HepG2 (cell line): ENCODE measurements around the gene OSER1. TPM values are rescaled to one million over a fixed set of nuclear protein-coding genes. Genes with fewer than 3 reads are reported as not detected.

Source experiments
- ATAC-seq: fragments of 200-7000 bp; cut with Tn5 transposase; 3 replicates; pipeline ENCODE4 v1.9.1; 2020; ENCODE audit warnings: mild to moderate bottlenecking, moderate library complexity
- BruUV-seq: library from RNA; stranded (reverse); fragments of 400-500 nt; replicated peaks from 2 replicates; lab custom pipeline; 2021; lab: Mats Ljungman, UMichigan
- CTCF ChIA-PET: fragments of 300-600 bp; formaldehyde crosslinking; extraction: SDS; loops from one replicate; lab custom pipeline; 2021; ENCODE audit warnings: low total read pairs, inconsistent platforms, low intra/inter-chr PET ratio; lab: Yijun Ruan, JAX
- POLR2A ChIA-PET: fragments of 350-600 bp; sonication (Branson Sonifier 250); formaldehyde crosslinking; loops from one replicate; lab custom pipeline; 2020; ENCODE audit warnings: antibody characterized with exemption, inconsistent platforms; lab: Yijun Ruan, JAX
- DNase-seq: peaks from one replicate; pipeline ENCODE4 v3.0.0-alpha.2; 2015; ENCODE audit warnings: low spot score
- FAIRE-seq: peaks from 3 replicates; lab custom pipeline; 2011; peaks lifted over from hg19 to GRCh38; lab: Jason Lieb, UNC
- H2AFZ ChIP-seq: one replicate; pipeline ENCODE4 v1.6.1; 2011; ENCODE audit warnings: low read length, inconsistent platforms
- H3K27ac ChIP-seq: fragments of 300-600 bp; 3 replicates; pipeline ENCODE4 v1.8.0; 2011; ENCODE audit warnings: mixed run types, mild to moderate bottlenecking, mixed read lengths, low read length, inconsistent platforms; ENCODE audit not compliant: insufficient read depth; ENCODE audit errors: extremely low read length
- H3K27me3 ChIP-seq, 2 experiments: fragments of 200-600 bp in 1 of 2; 2 replicates in 1 of 2; 3 replicates in 1 of 2; pipeline versions ENCODE4 v1.6.0 to v1.8.0; 2011; ENCODE audit warnings: low read length in 2 of 2, mild to moderate bottlenecking in 2 of 2, moderate library complexity in 2 of 2, inconsistent platforms in 1 of 2; ENCODE audit not compliant: insufficient read depth in 2 of 2, control insufficient read depth in 1 of 2
- H3K36me3 ChIP-seq, 2 experiments: fragments of 200-600 bp in 1 of 2; replicated peaks in 1 of 2; 2 replicates in 1 of 2; 3 replicates in 1 of 2; pipeline versions ENCODE4 v1.5.1 to v1.8.0; 2011; ENCODE audit warnings: low read length in 2 of 2, inconsistent platforms in 1 of 2; ENCODE audit not compliant: insufficient read depth in 2 of 2, control insufficient read depth in 1 of 2
- H3K4me1 ChIP-seq: 2 replicates; pipeline ENCODE4 v1.5.1; 2012; ENCODE audit warnings: low read length, inconsistent platforms; ENCODE audit not compliant: insufficient read depth
- H3K4me2 ChIP-seq: 2 replicates; pipeline ENCODE4 v1.6.0; 2011; ENCODE audit warnings: low read depth, low read length, inconsistent platforms
- H3K4me3 ChIP-seq, 3 experiments: fragments of 200-600 bp in 1 of 3; sonication (generic), shearing (Covaris generic) in 1 of 3; replicated peaks in 1 of 3; 2 replicates each; pipeline ENCODE4 v1.5.1; 2011 to 2016; ENCODE audit warnings: low read length in 3 of 3, inconsistent platforms in 2 of 3, low read depth in 2 of 3, mild to moderate bottlenecking in 2 of 3, control low read depth in 1 of 3, mixed read lengths in 1 of 3; ENCODE audit not compliant: insufficient read depth in 1 of 3
- H3K79me2 ChIP-seq: one replicate; pipeline ENCODE4 v1.6.1; 2011; ENCODE audit warnings: low read length, inconsistent platforms; ENCODE audit not compliant: insufficient read depth
- H3K9ac ChIP-seq: 2 replicates; pipeline ENCODE4 v1.6.0; 2011; ENCODE audit warnings: mild to moderate bottlenecking, low read depth, low read length, inconsistent platforms; ENCODE audit not compliant: insufficient read depth
- H3K9me3 ChIP-seq: 2 replicates; pipeline ENCODE4 v1.5.1; 2012; ENCODE audit warnings: mild to moderate bottlenecking, low read length
- H4K20me1 ChIP-seq: 2 replicates; pipeline ENCODE4 v1.6.0; 2011; ENCODE audit warnings: inconsistent platforms, mild to moderate bottlenecking, low read length, moderate library complexity; ENCODE audit not compliant: insufficient read depth
- ARHGAP35 ChIP-seq: sonication (generic); formaldehyde crosslinking; IDR thresholded peaks from 2 replicates; pipeline ENCODE4 v1.9.0; 2022; ENCODE audit warnings: mild to moderate bottlenecking, inconsistent platforms, moderate library complexity, missing genetic modification reagents, borderline replicate concordance
- MAZ ChIP-seq, 2 experiments: sonication (generic) in 1 of 2; formaldehyde crosslinking in 1 of 2; IDR thresholded peaks; 2 replicates each; pipeline versions ENCODE4 v1.5.0 to v1.6.1; 2012 to 2020; ENCODE audit warnings: low read depth in 2 of 2, mild to moderate bottlenecking in 2 of 2, borderline replicate concordance in 1 of 2, improper control_type of control experiment in 1 of 2, low read length in 1 of 2, missing genetic modification reagents in 1 of 2, moderate library complexity in 1 of 2
- ZBTB40 ChIP-seq, 2 experiments: fragments of 450-650 bp in 1 of 2; sonication (generic) in 1 of 2; formaldehyde crosslinking in 1 of 2; IDR thresholded peaks; 2 replicates each; pipeline versions ENCODE4 v1.6.1 to v1.8.0; 2016 to 2022; ENCODE audit warnings: antibody characterized with exemption in 1 of 2, mild to moderate bottlenecking in 1 of 2, missing genetic modification reagents in 1 of 2
- WGBS: methylation state at CpG from one replicate; pipeline ENCODE4 v1.1.6; 2017; ENCODE audit warnings: low lambda C conversion rate; 5-methylcytosine and 5-hydroxymethylcytosine counted together
- in situ Hi-C: cut with HindIII; loops from 2 replicates; pipeline ENCODE4 v1.10.0; 2017; ENCODE audit warnings: low pct_unique_long_range_greater_than_20kb; ENCODE audit not compliant: extremely low pct_ligation_motif_present
- intact Hi-C: fragments of 100-400 bp; cut with micrococcal nuclease; formaldehyde crosslinking; loops from one replicate; pipeline ENCODE4 v1.10.0; 2022; ENCODE audit not compliant: unreplicated experiment
- polyA plus RNA-seq, 8 experiments: library from polyadenylated mRNA; depleted of rRNA in 3 of 8; stranded (reverse) in 7 of 8; unstranded in 1 of 8; fragments of >200 nt; fragmentation: Illumina TruSeq in 4 of 8; extraction: Trizol in 4 of 8; gene quantifications; 2 replicates each; pipeline versions ENCODE4 v1.2.1 to v1.2.3, GENCODE V29; 2011 to 2016; ENCODE audit warnings: low read depth in 4 of 8, missing spikeins in 1 of 8, mixed read lengths in 1 of 8; ENCODE audit not compliant: insufficient read depth in 1 of 8
- total RNA-seq, 5 experiments: library from RNA; depleted of rRNA; stranded (reverse); fragments of >200 nt; fragmentation: Illumina TruSeq; extraction: Trizol; gene quantifications; 2 replicates each; pipeline ENCODE4 v1.2.3, GENCODE V29; 2016; ENCODE audit warnings: low read depth in 1 of 5

OSER1 gene
- total and polyA plus RNA-seq, 2 of the 13 experiments (the other 11 are each of a cell fraction or from before 2014, with no cell fraction given), result 71.2 to 71.5 TPM

DNA sequence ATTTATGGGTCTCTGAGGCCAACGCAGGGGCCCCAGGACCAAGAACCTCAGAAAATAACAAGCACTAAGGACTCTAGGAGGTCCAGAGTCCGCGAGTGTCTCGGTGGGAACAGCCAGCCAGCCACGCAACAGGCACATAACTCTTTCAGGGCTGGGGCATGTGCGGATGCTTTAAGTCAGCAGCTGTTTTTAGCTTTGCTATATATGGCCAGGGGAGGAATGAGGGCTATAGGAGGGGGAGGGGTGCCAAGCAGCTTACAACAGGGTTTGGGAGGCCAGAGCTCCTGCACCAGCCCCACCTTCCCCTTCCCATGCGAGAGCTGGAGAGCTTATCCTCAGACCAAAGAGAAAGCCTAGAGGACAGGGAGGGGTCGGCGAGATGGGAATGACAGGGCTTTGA, 29.8 kb downstream of the OSER1 start:
- intact Hi-C loops, result no loop called here
- FAIRE-seq (no peak), ATAC-seq (no peak), DNase-seq (no peak)
- Histone ChIP-seq H3K9ac (no peak overlapping the region), H3K79me2 (no peaks in the 10 kb centered on the region), H2AFZ (no peak overlapping the region), H3K27ac (no peak overlapping the region), H3K36me3 (no peaks in the 10 kb centered on the region), H3K4me3 (no peak overlapping the region), H3K27me3 (peaks cover 11 to 66% of the 10 kb centered on the region in 2 experiments; a peak in 4 of 5 replicates), H4K20me1 (no peaks in the 10 kb centered on the region), H3K4me1 (0 out of 2 replicates have a peak, but pooled peaks cover 5% of the 10 kb centered on the region), H3K4me2 (no peak overlapping the region), H3K9me3 (no peaks in the 10 kb centered on the region)
- BruUV-seq, result no TSS peak
- POLR2A ChIA-PET, result no interaction called here
- CTCF ChIA-PET, result no interaction called here
- in situ Hi-C loops, result no loop called here
- 5% methylated on average over 9 of the region's 9 CpGs for WGBS
- TF ChIP-seq ARHGAP35 (no peak), ZBTB40 (IDR thresholded peaks at IDR 0.05) (no peak), ZBTB40 (CRISPR knock-in tag; IDR thresholded peaks at IDR 0.05) (peak; percentile 27; the same call in 1 of the 2 replicates), MAZ (IDR thresholded peaks at IDR 0.05; ENCODE audit: borderline replicate concordance, low read depth, low read length) (0 out of 2 replicates have a peak, but pooled peaks have one; percentile 27), MAZ (CRISPR knock-in tag; IDR thresholded peaks at IDR 0.05; ENCODE audit: low read depth) (no peak)
- TF ChIP-seq, all 625 proteins: peak for 2
